Fibroblast of lung (primary cell): ENCODE measurements around the gene VSIG10L.

Source experiments
- EZH2 ChIP-seq: IDR thresholded peaks from 2 replicates; pipeline ENCODE4 v1.5.1; 2012; ENCODE audit warnings: low read length, control low read depth, mild to moderate bottlenecking; ENCODE audit errors: missing control alignments
- TF ChIP-seq, protein P1 (sequence below), 2 donors: IDR thresholded peaks in 1 of 2; conservative IDR thresholded peaks in 1 of 2; 1 replicate in 1 of 2; 2 replicates in 1 of 2; pipeline ENCODE4 v1.5.1; 2011 to 2012; ENCODE audit warnings: low read length in 2 of 2, control low read depth in 1 of 2, inconsistent platforms in 1 of 2, low read depth in 1 of 2, mild to moderate bottlenecking in 1 of 2

GRCh38 chr19:51368366-51369282, 26.7 kb upstream of the VSIG10L start, which contains the start of gene CLDND2:
- TF ChIP-seq EZH2 = no peak
- TF ChIP-seq, protein P1, sequence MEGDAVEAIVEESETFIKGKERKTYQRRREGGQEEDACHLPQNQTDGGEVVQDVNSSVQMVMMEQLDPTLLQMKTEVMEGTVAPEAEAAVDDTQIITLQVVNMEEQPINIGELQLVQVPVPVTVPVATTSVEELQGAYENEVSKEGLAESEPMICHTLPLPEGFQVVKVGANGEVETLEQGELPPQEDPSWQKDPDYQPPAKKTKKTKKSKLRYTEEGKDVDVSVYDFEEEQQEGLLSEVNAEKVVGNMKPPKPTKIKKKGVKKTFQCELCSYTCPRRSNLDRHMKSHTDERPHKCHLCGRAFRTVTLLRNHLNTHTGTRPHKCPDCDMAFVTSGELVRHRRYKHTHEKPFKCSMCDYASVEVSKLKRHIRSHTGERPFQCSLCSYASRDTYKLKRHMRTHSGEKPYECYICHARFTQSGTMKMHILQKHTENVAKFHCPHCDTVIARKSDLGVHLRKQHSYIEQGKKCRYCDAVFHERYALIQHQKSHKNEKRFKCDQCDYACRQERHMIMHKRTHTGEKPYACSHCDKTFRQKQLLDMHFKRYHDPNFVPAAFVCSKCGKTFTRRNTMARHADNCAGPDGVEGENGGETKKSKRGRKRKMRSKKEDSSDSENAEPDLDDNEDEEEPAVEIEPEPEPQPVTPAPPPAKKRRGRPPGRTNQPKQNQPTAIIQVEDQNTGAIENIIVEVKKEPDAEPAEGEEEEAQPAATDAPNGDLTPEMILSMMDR (conservative IDR thresholded peaks at IDR 0.05 in 1 of 2, IDR thresholded peaks at IDR 0.05 in 1 of 2; ENCODE audit: low read depth in 1 of 2, low read length in 2 of 2) = no peak
